SK-N-SH (cell line): ENCODE results near the gene METTL24.

Source experiments
- ELF1 ChIP-seq: IDR thresholded peaks from 2 replicates; pipeline ENCODE4 v1.4.0; 2012
- EZH2phosphoT487 ChIP-seq: fragments of 200-600 bp; sonication (generic); IDR thresholded peaks from 2 replicates; pipeline ENCODE4 v1.6.1; 2017; ENCODE audit warnings: low read depth, mixed run types, mild to moderate bottlenecking, antibody characterized with exemption, moderate library complexity, borderline replicate concordance
- FOXM1 ChIP-seq: IDR thresholded peaks from 2 replicates; pipeline ENCODE4 v1.4.0; 2012; ENCODE audit warnings: low read depth, mild to moderate bottlenecking
- GABPA ChIP-seq: IDR thresholded peaks from 2 replicates; pipeline ENCODE4 v1.4.0; 2012; ENCODE audit warnings: low read depth, mild to moderate bottlenecking
- POLR2AphosphoS5 ChIP-seq: IDR thresholded peaks from 2 replicates; pipeline ENCODE4 v1.6.1; 2012; ENCODE audit warnings: low read depth, low read length
- TAF1 ChIP-seq: IDR thresholded peaks from 2 replicates; pipeline ENCODE4 v1.6.1; 2012; ENCODE audit warnings: low read depth, mild to moderate bottlenecking, low read length, moderate library complexity, borderline replicate concordance
- TCF12 ChIP-seq: IDR thresholded peaks from 2 replicates; pipeline ENCODE4 v1.4.0; 2012
- TEAD4 ChIP-seq: IDR thresholded peaks from 2 replicates; pipeline ENCODE4 v1.4.0; 2012; ENCODE audit warnings: mild to moderate bottlenecking, borderline replicate concordance; ENCODE audit not compliant: insufficient read depth
- TF ChIP-seq, protein P1 (sequence below): IDR thresholded peaks from 2 replicates; pipeline ENCODE4 v1.4.0; 2012; ENCODE audit warnings: low read depth
- TF ChIP-seq, protein P2 (sequence below): IDR thresholded peaks from 2 replicates; pipeline ENCODE4 v1.4.0; 2012; ENCODE audit warnings: low read depth, borderline replicate concordance
- TF ChIP-seq, protein P3 (sequence below): fragments of 200-600 bp; sonication (generic); IDR thresholded peaks from 2 replicates; pipeline ENCODE4 v1.6.1; 2017; ENCODE audit warnings: antibody characterized with exemption, mild to moderate bottlenecking, moderate library complexity
- TF ChIP-seq, protein P4 (sequence below): IDR thresholded peaks from 2 replicates; pipeline ENCODE4; 2012
- TF ChIP-seq, protein P5 (sequence below): fragments of 150-350 bp; IDR thresholded peaks from 2 replicates; pipeline ENCODE4 v1.6.1; 2017; ENCODE audit warnings: antibody characterized with exemption, low read length, low read depth, borderline replicate concordance

DNA sequence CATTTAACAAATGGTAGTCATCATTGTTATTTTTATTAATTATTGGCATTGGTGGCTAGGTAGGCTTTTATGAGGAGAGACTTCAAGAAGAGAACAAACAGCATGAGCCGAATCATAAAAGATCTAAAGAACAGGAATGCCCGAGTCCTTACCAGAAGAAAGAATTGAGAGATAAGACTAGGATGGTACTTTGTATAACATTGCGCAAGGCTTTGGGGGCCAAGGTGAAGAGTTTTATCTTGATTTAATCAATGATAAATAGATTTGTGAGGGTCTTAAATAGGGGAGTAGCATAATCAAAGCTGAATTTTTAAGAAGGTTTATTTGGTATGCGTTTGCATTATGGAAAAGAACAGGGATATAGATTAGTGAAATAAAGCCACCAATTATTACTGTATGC, 162.5 kb downstream of the METTL24 start:
- TF ChIP-seq, protein P1, sequence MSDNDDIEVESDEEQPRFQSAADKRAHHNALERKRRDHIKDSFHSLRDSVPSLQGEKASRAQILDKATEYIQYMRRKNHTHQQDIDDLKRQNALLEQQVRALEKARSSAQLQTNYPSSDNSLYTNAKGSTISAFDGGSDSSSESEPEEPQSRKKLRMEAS, result no peak
- TF ChIP-seq TEAD4, result no peak
- no peak for TF ChIP-seq EZH2phosphoT487
- no peak for TF ChIP-seq TAF1
- TF ChIP-seq, protein P2, sequence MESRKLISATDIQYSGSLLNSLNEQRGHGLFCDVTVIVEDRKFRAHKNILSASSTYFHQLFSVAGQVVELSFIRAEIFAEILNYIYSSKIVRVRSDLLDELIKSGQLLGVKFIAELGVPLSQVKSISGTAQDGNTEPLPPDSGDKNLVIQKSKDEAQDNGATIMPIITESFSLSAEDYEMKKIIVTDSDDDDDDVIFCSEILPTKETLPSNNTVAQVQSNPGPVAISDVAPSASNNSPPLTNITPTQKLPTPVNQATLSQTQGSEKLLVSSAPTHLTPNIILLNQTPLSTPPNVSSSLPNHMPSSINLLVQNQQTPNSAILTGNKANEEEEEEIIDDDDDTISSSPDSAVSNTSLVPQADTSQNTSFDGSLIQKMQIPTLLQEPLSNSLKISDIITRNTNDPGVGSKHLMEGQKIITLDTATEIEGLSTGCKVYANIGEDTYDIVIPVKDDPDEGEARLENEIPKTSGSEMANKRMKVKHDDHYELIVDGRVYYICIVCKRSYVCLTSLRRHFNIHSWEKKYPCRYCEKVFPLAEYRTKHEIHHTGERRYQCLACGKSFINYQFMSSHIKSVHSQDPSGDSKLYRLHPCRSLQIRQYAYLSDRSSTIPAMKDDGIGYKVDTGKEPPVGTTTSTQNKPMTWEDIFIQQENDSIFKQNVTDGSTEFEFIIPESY, result no peak
- no peak for TF ChIP-seq FOXM1
- TF ChIP-seq, protein P3, sequence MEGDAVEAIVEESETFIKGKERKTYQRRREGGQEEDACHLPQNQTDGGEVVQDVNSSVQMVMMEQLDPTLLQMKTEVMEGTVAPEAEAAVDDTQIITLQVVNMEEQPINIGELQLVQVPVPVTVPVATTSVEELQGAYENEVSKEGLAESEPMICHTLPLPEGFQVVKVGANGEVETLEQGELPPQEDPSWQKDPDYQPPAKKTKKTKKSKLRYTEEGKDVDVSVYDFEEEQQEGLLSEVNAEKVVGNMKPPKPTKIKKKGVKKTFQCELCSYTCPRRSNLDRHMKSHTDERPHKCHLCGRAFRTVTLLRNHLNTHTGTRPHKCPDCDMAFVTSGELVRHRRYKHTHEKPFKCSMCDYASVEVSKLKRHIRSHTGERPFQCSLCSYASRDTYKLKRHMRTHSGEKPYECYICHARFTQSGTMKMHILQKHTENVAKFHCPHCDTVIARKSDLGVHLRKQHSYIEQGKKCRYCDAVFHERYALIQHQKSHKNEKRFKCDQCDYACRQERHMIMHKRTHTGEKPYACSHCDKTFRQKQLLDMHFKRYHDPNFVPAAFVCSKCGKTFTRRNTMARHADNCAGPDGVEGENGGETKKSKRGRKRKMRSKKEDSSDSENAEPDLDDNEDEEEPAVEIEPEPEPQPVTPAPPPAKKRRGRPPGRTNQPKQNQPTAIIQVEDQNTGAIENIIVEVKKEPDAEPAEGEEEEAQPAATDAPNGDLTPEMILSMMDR, result no peak
- TF ChIP-seq, protein P4, sequence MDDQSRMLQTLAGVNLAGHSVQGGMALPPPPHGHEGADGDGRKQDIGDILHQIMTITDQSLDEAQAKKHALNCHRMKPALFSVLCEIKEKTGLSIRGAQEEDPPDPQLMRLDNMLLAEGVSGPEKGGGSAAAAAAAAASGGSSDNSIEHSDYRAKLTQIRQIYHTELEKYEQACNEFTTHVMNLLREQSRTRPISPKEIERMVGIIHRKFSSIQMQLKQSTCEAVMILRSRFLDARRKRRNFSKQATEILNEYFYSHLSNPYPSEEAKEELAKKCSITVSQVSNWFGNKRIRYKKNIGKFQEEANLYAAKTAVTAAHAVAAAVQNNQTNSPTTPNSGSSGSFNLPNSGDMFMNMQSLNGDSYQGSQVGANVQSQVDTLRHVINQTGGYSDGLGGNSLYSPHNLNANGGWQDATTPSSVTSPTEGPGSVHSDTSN, result no peak
- TF ChIP-seq GABPA, result no peak
- no peak for TF ChIP-seq TCF12
- TF ChIP-seq, protein P5, sequence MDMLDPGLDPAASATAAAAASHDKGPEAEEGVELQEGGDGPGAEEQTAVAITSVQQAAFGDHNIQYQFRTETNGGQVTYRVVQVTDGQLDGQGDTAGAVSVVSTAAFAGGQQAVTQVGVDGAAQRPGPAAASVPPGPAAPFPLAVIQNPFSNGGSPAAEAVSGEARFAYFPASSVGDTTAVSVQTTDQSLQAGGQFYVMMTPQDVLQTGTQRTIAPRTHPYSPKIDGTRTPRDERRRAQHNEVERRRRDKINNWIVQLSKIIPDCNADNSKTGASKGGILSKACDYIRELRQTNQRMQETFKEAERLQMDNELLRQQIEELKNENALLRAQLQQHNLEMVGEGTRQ, result no peak
- no peak for TF ChIP-seq ELF1
- no peak for TF ChIP-seq POLR2AphosphoS5
